ENCODE data around the gene SUCO. TPM values are rescaled to one million over a fixed set of nuclear protein-coding genes. Genes with fewer than 3 reads are reported as not detected.

The SUCO gene
- total RNA-seq, 1 donor from 2014 or later = 49.8 TPM

DNA sequence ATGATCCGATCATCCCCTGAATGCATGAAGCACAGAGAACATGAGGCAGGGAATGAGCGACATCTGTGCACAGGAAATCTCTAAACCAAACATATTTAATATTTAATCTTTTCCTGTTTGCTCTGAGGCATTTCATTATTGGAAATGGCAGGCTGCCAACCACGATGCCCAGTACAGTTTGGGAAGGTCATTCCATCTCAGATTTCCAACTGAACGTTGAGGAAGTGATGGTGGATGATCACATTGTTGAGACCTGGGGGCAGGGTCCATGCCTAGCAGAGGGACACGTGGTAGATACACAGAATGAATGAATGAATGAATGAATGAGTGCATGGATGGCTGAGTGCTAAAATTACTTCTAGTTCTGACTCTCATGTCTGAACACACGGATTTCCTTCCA lies 110.0 kb downstream of the SUCO start:
- no peak for DNase-seq (ENCODE audit: low read depth, low spot score)
- H3K4me3 Mint-ChIP-seq = no peak overlapping the region
- H3K36me3 Mint-ChIP-seq (ENCODE audit: low read depth) = no peaks in the 10 kb centered on the region
- no peak overlapping the region for H3K27ac Mint-ChIP-seq (ENCODE audit: unreplicated experiment)
- H3K27me3 Mint-ChIP-seq (ENCODE audit: low read depth) = no peaks in the 10 kb centered on the region
- TF ChIP-seq, protein P1, sequence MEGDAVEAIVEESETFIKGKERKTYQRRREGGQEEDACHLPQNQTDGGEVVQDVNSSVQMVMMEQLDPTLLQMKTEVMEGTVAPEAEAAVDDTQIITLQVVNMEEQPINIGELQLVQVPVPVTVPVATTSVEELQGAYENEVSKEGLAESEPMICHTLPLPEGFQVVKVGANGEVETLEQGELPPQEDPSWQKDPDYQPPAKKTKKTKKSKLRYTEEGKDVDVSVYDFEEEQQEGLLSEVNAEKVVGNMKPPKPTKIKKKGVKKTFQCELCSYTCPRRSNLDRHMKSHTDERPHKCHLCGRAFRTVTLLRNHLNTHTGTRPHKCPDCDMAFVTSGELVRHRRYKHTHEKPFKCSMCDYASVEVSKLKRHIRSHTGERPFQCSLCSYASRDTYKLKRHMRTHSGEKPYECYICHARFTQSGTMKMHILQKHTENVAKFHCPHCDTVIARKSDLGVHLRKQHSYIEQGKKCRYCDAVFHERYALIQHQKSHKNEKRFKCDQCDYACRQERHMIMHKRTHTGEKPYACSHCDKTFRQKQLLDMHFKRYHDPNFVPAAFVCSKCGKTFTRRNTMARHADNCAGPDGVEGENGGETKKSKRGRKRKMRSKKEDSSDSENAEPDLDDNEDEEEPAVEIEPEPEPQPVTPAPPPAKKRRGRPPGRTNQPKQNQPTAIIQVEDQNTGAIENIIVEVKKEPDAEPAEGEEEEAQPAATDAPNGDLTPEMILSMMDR (conservative IDR thresholded peaks at IDR 0.05) = no peak
- no peaks in the 10 kb centered on the region for H3K9me3 Mint-ChIP-seq
- H3K4me1 Mint-ChIP-seq = peaks cover 3% of the 10 kb centered on the region

DNA sequence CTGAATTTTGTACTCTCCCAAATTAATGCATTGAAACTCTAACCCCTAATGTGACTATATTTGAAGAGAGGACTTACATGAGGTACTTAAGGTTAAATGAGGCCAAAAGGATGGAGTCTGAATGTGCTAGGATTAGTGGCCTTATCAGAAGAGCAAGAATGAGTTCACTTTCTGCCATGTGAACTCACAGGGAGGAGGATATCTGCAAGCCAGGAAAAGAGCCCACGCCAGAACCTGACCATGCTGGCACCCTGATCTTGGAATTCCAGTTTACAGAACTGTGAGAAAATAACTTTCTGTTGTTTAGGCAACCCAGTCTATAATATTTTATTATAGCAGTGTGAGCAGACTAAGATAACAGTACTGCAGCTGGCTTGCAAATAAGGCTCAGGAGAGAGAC lies 113.7 kb downstream of the SUCO start:
- H3K36me3 Mint-ChIP-seq (ENCODE audit: low read depth) = no peaks in the 10 kb centered on the region
- no peaks in the 10 kb centered on the region for H3K27me3 Mint-ChIP-seq (ENCODE audit: low read depth)
- TF ChIP-seq, protein P1 (conservative IDR thresholded peaks at IDR 0.05) = no peak
- no peak overlapping the region for H3K27ac Mint-ChIP-seq (ENCODE audit: unreplicated experiment)
- no peak overlapping the region for H3K4me3 Mint-ChIP-seq
- no peaks in the 10 kb centered on the region for H3K4me1 Mint-ChIP-seq
- H3K9me3 Mint-ChIP-seq = no peaks in the 10 kb centered on the region
- DNase-seq (ENCODE audit: low read depth, low spot score) = no peak

DNA sequence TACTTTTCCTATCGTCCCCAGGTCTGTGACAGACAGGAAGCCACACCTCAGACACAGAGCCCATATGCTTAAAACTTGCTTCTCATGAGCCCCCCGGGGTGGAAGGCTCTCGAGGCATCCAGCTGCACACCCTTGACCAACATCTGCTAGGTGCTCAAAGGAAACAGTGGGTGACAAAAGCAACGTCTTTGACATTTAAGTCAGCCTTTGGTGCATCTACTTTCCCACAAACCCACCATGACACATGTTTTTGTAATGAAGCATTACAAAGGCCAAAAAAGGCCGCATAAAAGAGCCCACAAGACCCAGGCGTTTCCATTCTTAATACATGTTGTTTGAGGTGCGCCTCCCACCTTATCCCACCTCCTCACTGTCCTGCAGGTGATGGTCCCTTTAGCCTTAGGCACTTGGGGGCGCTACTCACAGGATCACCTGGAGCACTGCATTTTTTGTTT lies 114.2 kb downstream of the SUCO start:
- Mint-ChIP-seq H3K36me3 (ENCODE audit: low read depth) (no peaks in the 10 kb centered on the region), H3K4me3 (no peak overlapping the region), H3K27ac (ENCODE audit: unreplicated experiment) (no peak overlapping the region), H3K9me3 (no peaks in the 10 kb centered on the region), H3K4me1 (no peaks in the 10 kb centered on the region), H3K27me3 (ENCODE audit: low read depth) (no peaks in the 10 kb centered on the region)
- TF ChIP-seq, protein P1 (conservative IDR thresholded peaks at IDR 0.05) = no peak
- no peak for DNase-seq (ENCODE audit: low read depth, low spot score)

DNA sequence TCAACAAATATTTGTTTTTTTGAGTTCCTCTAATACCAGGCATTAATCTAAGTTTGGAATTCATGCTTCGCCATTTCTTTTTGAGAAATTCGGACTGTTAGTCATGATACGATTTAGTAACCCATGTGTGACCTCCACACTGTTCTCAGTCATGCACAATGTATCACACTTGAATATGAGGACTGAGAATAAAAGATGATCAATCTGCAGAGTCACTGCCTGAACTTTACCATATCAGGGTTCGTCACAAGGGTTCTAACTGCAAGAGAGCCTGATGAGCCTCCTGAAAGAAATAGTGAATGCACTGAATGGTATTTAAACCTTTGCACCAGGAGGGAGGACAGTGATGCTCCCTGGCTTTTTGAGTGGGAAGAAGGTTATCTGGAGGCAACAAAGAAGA lies 115.0 kb downstream of the SUCO start:
- Mint-ChIP-seq H3K27ac (ENCODE audit: unreplicated experiment) (no peak overlapping the region), H3K9me3 (no peaks in the 10 kb centered on the region), H3K4me3 (no peak overlapping the region), H3K27me3 (ENCODE audit: low read depth) (no peaks in the 10 kb centered on the region), H3K36me3 (ENCODE audit: low read depth) (no peaks in the 10 kb centered on the region), H3K4me1 (no peaks in the 10 kb centered on the region)
- TF ChIP-seq, protein P1 (conservative IDR thresholded peaks at IDR 0.05) = no peak
- DNase-seq (ENCODE audit: low read depth, low spot score) = no peak

DNA sequence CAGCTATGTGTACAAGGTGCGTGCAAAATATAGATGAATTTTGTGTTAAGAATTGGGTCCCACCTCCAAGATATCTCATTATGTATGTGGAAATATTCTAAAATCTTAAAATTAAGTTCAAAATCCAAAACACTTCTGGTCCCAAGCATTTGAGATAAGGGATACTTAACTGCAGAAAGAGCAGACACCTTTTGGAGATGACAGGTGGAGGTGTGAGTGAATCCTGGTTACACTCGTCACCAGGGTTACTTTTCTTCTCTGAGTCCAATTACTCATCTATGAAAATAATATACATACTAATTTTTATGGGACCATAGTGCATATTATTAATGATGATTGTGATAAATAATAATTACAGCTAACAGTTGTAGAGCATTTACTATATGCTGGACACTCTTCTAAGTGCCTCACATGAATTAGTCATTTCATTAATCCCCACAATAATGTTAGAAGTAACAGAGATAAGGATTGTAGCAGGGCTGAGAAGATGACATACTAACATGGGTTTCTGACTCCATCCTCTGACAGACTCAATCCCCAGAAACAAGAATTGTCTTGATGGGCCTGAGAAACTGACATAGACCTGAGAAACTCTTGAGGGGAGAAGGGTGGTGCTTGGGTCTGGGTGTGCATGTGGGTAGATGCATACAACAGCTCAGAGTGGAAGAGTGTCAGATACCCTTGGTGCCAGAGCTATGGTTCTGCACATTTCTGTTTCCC lies 117.7 kb downstream of the SUCO start:
- DNase-seq (ENCODE audit: low read depth, low spot score) = no peak
- H3K36me3 Mint-ChIP-seq (ENCODE audit: low read depth) = no peaks in the 10 kb centered on the region
- H3K27me3 Mint-ChIP-seq (ENCODE audit: low read depth) = no peaks in the 10 kb centered on the region
- TF ChIP-seq, protein P1 (conservative IDR thresholded peaks at IDR 0.05) = no peak
- no peaks in the 10 kb centered on the region for H3K4me1 Mint-ChIP-seq
- no peaks in the 10 kb centered on the region for H3K9me3 Mint-ChIP-seq
- H3K4me3 Mint-ChIP-seq = no peak overlapping the region
- no peak overlapping the region for H3K27ac Mint-ChIP-seq (ENCODE audit: unreplicated experiment)

All from neural crest cell (in vitro differentiated cells).